Neutrophil (primary cell): Measurements from ENCODE around the gene LILRB3.

Source experiments
- H3K27ac ChIP-seq: fragments of 200-600 bp; sonication (generic); 2 replicates; pipeline ENCODE4 v1.5.1; 2016; ENCODE audit warnings: mild to moderate bottlenecking, moderate library complexity
- H3K27me3 ChIP-seq: fragments of 200-600 bp; sonication (generic); 2 replicates; pipeline ENCODE4 v1.6.0; 2016; ENCODE audit warnings: mild to moderate bottlenecking
- H3K36me3 ChIP-seq: fragments of 200-600 bp; sonication (generic); 2 replicates; pipeline ENCODE4 v1.5.1; 2017
- H3K4me1 ChIP-seq, 2 experiments: fragments of 200-600 bp in 1 of 2; sonication (generic) in 1 of 2; 1 replicate in 1 of 2; 2 replicates in 1 of 2; pipeline versions ENCODE4 v1.5.1 to v1.6.1; 2013 to 2016; ENCODE audit warnings: low read depth in 1 of 2, low read length in 1 of 2, mild to moderate bottlenecking in 1 of 2, moderate library complexity in 1 of 2; ENCODE audit not compliant: control insufficient read depth in 1 of 2, insufficient read depth in 1 of 2
- H3K4me3 ChIP-seq, 2 experiments: fragments of 200-600 bp in 1 of 2; sonication (generic) in 1 of 2; 1 replicate in 1 of 2; 2 replicates in 1 of 2; pipeline ENCODE4 v1.5.1; 2013 to 2016; ENCODE audit warnings: low read depth in 1 of 2, low read length in 1 of 2, mild to moderate bottlenecking in 1 of 2, moderate library complexity in 1 of 2
- H3K9me3 ChIP-seq: fragments of 200-600 bp; sonication (generic); 2 replicates; pipeline ENCODE4 v1.5.1; 2016
- TF ChIP-seq, protein P1 (sequence below): fragments of 200-600 bp; sonication (generic); IDR thresholded peaks from 2 replicates; pipeline ENCODE4 v1.5.1; 2016; ENCODE audit warnings: antibody characterized with exemption

LILRB3 gene

DNA sequence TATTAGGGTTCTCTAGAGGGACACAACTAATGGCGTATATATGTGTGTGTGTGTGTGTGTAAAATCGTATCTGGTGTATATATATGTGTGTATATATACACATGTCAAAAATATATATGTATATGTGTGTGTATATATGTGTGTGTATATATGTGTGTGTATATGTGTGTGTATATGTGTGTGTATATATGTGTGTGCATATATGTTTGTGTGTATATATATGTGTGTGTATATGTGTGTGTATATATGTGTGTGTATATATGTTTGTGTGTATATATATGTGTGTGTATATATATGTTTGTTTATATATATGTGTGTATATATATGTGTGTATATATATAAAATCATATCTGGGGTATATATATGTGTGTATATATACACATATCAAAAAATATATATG is 39.7 kb upstream of the LILRB3 start:
- TF ChIP-seq, protein P1, sequence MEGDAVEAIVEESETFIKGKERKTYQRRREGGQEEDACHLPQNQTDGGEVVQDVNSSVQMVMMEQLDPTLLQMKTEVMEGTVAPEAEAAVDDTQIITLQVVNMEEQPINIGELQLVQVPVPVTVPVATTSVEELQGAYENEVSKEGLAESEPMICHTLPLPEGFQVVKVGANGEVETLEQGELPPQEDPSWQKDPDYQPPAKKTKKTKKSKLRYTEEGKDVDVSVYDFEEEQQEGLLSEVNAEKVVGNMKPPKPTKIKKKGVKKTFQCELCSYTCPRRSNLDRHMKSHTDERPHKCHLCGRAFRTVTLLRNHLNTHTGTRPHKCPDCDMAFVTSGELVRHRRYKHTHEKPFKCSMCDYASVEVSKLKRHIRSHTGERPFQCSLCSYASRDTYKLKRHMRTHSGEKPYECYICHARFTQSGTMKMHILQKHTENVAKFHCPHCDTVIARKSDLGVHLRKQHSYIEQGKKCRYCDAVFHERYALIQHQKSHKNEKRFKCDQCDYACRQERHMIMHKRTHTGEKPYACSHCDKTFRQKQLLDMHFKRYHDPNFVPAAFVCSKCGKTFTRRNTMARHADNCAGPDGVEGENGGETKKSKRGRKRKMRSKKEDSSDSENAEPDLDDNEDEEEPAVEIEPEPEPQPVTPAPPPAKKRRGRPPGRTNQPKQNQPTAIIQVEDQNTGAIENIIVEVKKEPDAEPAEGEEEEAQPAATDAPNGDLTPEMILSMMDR: no peak
- Histone ChIP-seq H3K9me3 (no peaks in the 10 kb centered on the region), H3K4me1 (peaks cover 18% of the 10 kb centered on the region in 2 experiments), H3K4me3 (no peak overlapping the region), H3K36me3 (no peaks in the 10 kb centered on the region), H3K27ac (no peak overlapping the region), H3K27me3 (peaks cover 5% of the 10 kb centered on the region)

DNA sequence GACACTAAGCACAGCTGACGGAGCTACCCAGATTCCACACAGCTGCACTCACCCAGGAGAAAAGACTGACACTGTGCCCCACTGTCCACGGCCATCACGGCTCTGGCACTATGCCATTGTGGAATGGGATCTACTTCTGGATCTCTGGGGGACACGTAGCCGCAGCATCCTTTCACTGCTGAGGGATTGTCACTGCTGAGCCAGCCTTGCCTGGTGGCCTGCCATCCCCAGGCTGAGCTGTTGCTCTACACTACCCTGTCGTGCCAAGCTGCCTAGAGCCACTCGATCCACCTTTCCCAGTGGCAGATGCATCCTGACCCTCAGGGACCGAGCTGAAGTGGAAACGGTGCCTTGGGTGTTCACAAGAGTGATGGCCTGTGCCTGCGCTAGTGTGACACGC is 39.3 kb upstream of the LILRB3 start:
- Histone ChIP-seq H3K4me1 (peaks cover 14% of the 10 kb centered on the region in 2 experiments), H3K36me3 (no peaks in the 10 kb centered on the region), H3K4me3 (no peak overlapping the region), H3K27me3 (peaks cover 10% of the 10 kb centered on the region), H3K9me3 (no peaks in the 10 kb centered on the region), H3K27ac (no peak overlapping the region)
- TF ChIP-seq, protein P1: no peak

DNA sequence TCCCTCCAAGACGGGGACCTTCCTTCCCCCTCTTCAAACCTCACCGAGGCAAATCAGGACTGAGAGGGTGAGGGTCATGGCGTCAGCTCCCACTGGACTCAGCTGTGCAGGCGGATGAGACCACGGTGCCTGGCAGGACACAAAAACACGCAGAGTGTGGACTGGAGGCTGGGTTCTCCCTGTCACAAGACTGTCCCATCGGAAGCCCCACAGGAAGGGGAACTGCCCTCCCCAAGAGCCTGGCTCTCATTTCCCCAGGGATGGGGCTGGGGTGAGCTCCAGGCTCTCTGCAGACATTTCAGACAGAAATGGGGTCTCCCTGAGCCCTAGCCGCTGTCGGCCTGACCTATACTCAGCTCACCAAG is 34.3 kb upstream of the LILRB3 start, which contains the start of gene LILRB5:
TSS of gene LILRB5 (minus strand) at position 158 of the 365 bp plus-strand sequence. CDS start at position 78, 80 bp downstream.
- Histone ChIP-seq H3K4me3 (no peak within 1 kb of the TSS), H3K27me3 (peaks cover 22% of the 10 kb centered on the region), H3K36me3 (no peaks in the 10 kb centered on the region), H3K27ac (no peak within 1 kb of the TSS), H3K9me3 (no peaks in the 10 kb centered on the region), H3K4me1 (peaks cover 10% of the 10 kb centered on the region in 2 experiments)
- TF ChIP-seq, protein P1: no peak

DNA sequence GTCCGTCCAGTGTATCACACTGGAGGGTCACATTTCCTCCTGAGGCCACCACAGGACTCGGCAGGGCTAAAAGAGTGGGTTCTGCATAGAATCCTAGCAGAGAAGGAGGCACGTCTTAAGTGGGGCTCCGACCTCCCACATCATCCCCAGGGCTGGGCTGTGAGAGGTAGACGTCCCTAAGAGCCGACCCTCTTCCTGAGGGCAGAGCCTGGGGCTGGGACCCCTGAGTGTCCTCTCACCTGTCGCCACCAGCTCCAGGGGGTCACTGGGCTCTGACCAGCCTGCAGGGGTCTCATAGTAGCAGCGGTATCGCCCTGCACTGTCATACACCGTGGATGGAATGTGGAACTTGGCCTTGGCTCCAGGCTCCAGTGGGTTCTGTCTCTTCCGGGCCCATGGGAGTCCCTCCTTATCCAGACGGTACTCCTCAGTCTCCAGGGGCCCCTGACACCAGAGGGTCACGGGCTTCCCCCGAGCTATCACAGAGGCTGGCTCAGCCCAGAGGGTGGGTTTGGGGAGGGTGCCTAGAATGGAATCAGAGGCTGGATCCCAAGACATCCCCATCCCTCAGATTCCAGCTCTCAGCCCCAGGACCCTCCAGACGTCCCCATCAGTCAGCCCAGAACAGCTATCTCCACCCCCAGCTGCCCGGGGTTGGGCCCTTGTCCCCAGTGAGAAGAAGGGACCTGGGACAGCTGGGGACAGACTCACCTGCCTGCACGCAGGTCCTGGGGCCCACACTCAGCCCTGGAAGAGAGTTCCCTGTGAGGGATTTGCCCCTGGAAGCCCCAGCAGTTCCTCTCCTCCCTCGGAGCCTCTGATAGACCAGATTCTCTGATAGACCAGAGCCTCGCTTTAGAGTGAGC is 33.7 kb upstream of the LILRB3 start:
- TF ChIP-seq, protein P1: no peak
- H3K4me1 ChIP-seq: peaks cover 10% of the 10 kb centered on the region in 2 experiments
- no peak overlapping the region for H3K4me3 ChIP-seq
- H3K27me3 ChIP-seq: peaks cover 22% of the 10 kb centered on the region
- H3K36me3 ChIP-seq: no peaks in the 10 kb centered on the region
- no peak overlapping the region for H3K27ac ChIP-seq
- no peaks in the 10 kb centered on the region for H3K9me3 ChIP-seq

DNA sequence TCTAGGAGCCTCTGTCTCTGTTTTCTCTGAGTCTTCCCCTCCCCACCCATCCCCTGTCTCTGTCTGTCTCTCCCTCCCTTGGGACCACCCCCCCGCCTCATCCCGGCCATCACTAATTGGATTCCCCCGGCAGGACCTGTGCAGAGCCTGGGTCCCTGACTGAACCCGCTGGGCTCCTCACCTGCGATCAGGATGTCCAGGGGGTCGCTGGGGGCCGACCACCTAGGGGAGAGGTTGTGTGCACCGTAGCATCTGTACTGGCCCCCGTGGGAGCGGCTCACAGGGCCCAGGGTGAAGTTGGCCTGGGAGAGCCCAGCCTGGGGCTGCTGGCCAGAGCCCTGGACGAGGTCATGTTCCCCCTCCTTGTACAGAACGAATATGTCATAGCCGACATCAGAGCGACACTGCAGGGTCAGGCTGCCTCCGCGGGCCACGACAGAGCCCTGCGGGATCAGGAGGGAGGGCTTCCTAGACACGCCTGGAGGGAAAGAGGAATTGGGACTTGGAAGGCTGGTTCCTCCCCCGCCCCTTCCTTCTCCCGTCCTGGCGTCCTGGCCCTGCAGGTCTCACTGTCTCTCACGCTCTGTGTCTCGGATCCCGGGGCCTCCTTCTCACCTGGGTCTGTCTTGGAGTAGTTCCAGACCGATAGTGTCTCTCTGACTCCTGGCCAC is 32.4 kb upstream of the LILRB3 start:
- Histone ChIP-seq H3K4me1 (peaks cover 10% of the 10 kb centered on the region in 2 experiments), H3K9me3 (no peaks in the 10 kb centered on the region), H3K4me3 (no peak overlapping the region), H3K36me3 (no peaks in the 10 kb centered on the region), H3K27me3 (peaks cover 22% of the 10 kb centered on the region), H3K27ac (no peak overlapping the region)
- TF ChIP-seq, protein P1: no peak
